H9 (cell line): ENCODE data around the gene WEE2. TPM values are rescaled to one million over a fixed set of nuclear protein-coding genes. Genes with fewer than 3 reads are reported as not detected.

Experiments used
- DNase-seq: peaks from one replicate; pipeline ENCODE4 v3.0.0-alpha.2; 2017
- H2AFZ ChIP-seq: one replicate; pipeline ENCODE4 v1.6.1; 2013; ENCODE audit warnings: mild to moderate bottlenecking, low read length, control low read depth, moderate library complexity
- H2AK5ac ChIP-seq: 2 replicates; pipeline ENCODE4 v1.6.1; 2013; ENCODE audit warnings: low read length, control low read depth, mixed read lengths; ENCODE audit not compliant: insufficient read length
- H2BK120ac ChIP-seq: one replicate; pipeline ENCODE4 v1.6.1; 2013; ENCODE audit warnings: low read depth, mild to moderate bottlenecking, low read length, control low read depth, inconsistent platforms; ENCODE audit not compliant: poor library complexity, severe bottlenecking
- H2BK12ac ChIP-seq: 2 replicates; pipeline ENCODE4 v1.6.1; 2013; ENCODE audit warnings: low read length, control low read depth, mixed read lengths, low read depth; ENCODE audit not compliant: insufficient read length
- H2BK15ac ChIP-seq: 2 replicates; pipeline ENCODE4 v1.6.1; 2013; ENCODE audit warnings: low read depth, low read length, control low read depth
- H2BK20ac ChIP-seq: one replicate; pipeline ENCODE4 v1.6.1; 2013; ENCODE audit warnings: low read depth, mild to moderate bottlenecking, low read length, control low read depth, inconsistent platforms; ENCODE audit not compliant: poor library complexity, severe bottlenecking
- H2BK5ac ChIP-seq: 2 replicates; pipeline ENCODE4 v1.6.1; 2013; ENCODE audit warnings: low read length, control low read depth, mixed read lengths; ENCODE audit not compliant: insufficient read length
- H3K14ac ChIP-seq: 2 replicates; pipeline ENCODE4 v1.6.1; 2013; ENCODE audit warnings: low read length, control low read depth; ENCODE audit not compliant: insufficient read depth
- H3K18ac ChIP-seq: 2 replicates; pipeline ENCODE4 v1.6.1; 2013; ENCODE audit warnings: low read depth, mild to moderate bottlenecking, mixed read lengths, low read length, control low read depth; ENCODE audit not compliant: insufficient read length
- H3K23ac ChIP-seq: 2 replicates; pipeline ENCODE4 v1.6.1; 2013; ENCODE audit warnings: low read length, control low read depth, mixed read lengths, low read depth; ENCODE audit not compliant: insufficient read length
- H3K23me2 ChIP-seq: 2 replicates; pipeline ENCODE4 v1.6.1; 2013; ENCODE audit warnings: low read depth, mild to moderate bottlenecking, mixed read lengths, low read length, control low read depth; ENCODE audit not compliant: insufficient read length, poor library complexity, severe bottlenecking
- H3K27ac ChIP-seq: 2 replicates; pipeline ENCODE4 v1.5.1; 2013; ENCODE audit warnings: low read length, control low read depth, mixed read lengths, low read depth; ENCODE audit not compliant: insufficient read length
- H3K27me3 ChIP-seq: 2 replicates; pipeline ENCODE4 v1.6.1; 2013; ENCODE audit warnings: low read length, control low read depth, inconsistent platforms; ENCODE audit not compliant: insufficient read depth
- H3K4ac ChIP-seq: 2 replicates; pipeline ENCODE4 v1.6.1; 2013; ENCODE audit warnings: low read depth, mild to moderate bottlenecking, control low read depth, inconsistent platforms, low read length, moderate library complexity
- H3K4me1 ChIP-seq: 2 replicates; pipeline ENCODE4 v1.6.1; 2013; ENCODE audit warnings: low read length, control low read depth, inconsistent platforms; ENCODE audit not compliant: insufficient read depth
- H3K4me2 ChIP-seq: 2 replicates; pipeline ENCODE4 v1.6.1; 2013; ENCODE audit warnings: low read length, control low read depth, mixed read lengths; ENCODE audit not compliant: insufficient read length, insufficient read depth
- H3K56ac ChIP-seq: 2 replicates; pipeline ENCODE4 v1.6.1; 2013; ENCODE audit warnings: low read depth, mild to moderate bottlenecking, mixed read lengths, low read length, control low read depth; ENCODE audit not compliant: insufficient read length
- H3K79me1 ChIP-seq: 2 replicates; pipeline ENCODE4 v1.6.1; 2013; ENCODE audit warnings: low read depth, mild to moderate bottlenecking, moderate library complexity, low read length, control low read depth, inconsistent platforms; ENCODE audit not compliant: insufficient read depth, poor library complexity, severe bottlenecking
- H3K79me2 ChIP-seq: 2 replicates; pipeline ENCODE4 v1.6.1; 2013; ENCODE audit warnings: low read length, control low read depth, inconsistent platforms; ENCODE audit not compliant: insufficient read depth
- H3K9ac ChIP-seq: 2 replicates; pipeline ENCODE4 v1.6.1; 2013; ENCODE audit warnings: low read length, control low read depth, mixed read lengths; ENCODE audit not compliant: insufficient read length; ENCODE audit errors: extremely low read depth
- H3K9me3 ChIP-seq: one replicate; pipeline ENCODE4 v1.6.1; 2013; ENCODE audit warnings: low read depth, low read length, inconsistent platforms; ENCODE audit not compliant: control insufficient read depth
- H3T11ph ChIP-seq: one replicate; pipeline ENCODE4 v1.6.1; 2013; ENCODE audit warnings: mild to moderate bottlenecking, low read length, control low read depth, inconsistent platforms
- H4K20me1 ChIP-seq: one replicate; pipeline ENCODE4 v1.6.1; 2013; ENCODE audit not compliant: control insufficient read depth, insufficient read length, insufficient read depth
- H4K5ac ChIP-seq: 2 replicates; pipeline ENCODE4 v1.6.1; 2013; ENCODE audit warnings: low read depth, mild to moderate bottlenecking, mixed read lengths, low read length, control low read depth; ENCODE audit not compliant: insufficient read length
- H4K8ac ChIP-seq: replicated peaks from 2 replicates; pipeline ENCODE4 v1.6.1; 2013; ENCODE audit warnings: low read length, control low read depth, mixed read lengths, low read depth; ENCODE audit not compliant: insufficient read length
- H4K91ac ChIP-seq: 2 replicates; pipeline ENCODE4 v1.6.1; 2013; ENCODE audit warnings: low read depth, mild to moderate bottlenecking, moderate library complexity, mixed read lengths, low read length, control low read depth; ENCODE audit not compliant: insufficient read length
- H3K27ac Mint-ChIP-seq, 3 experiments: 2 replicates in 2 of 3; 3 replicates in 1 of 3; pipeline ENCODE4 v1.8.0; 2020 to 2021; ENCODE audit warnings: mixed read lengths in 3 of 3, mild to moderate bottlenecking in 1 of 3, moderate library complexity in 1 of 3
- H3K27me3 Mint-ChIP-seq: 2 replicates; pipeline ENCODE4 v1.8.0; 2021; ENCODE audit warnings: low read depth, mild to moderate bottlenecking, moderate library complexity, mixed read lengths
- H3K36me3 Mint-ChIP-seq, 3 experiments: 2 replicates in 2 of 3; 3 replicates in 1 of 3; pipeline ENCODE4 v1.8.0; 2020 to 2021; ENCODE audit warnings: low read depth in 3 of 3, mixed read lengths in 3 of 3; ENCODE audit not compliant: insufficient read depth in 1 of 3
- H3K4me1 Mint-ChIP-seq, 2 experiments: 2 replicates each; pipeline ENCODE4 v1.8.0; 2020; ENCODE audit warnings: mixed read lengths in 2 of 2
- H3K4me3 Mint-ChIP-seq, 2 experiments: 2 replicates in 1 of 2; 3 replicates in 1 of 2; pipeline ENCODE4 v1.8.0; 2020 to 2021; ENCODE audit warnings: mild to moderate bottlenecking in 2 of 2, mixed read lengths in 2 of 2, moderate library complexity in 1 of 2
- H3K9me3 Mint-ChIP-seq, 2 experiments: 2 replicates in 1 of 2; 3 replicates in 1 of 2; pipeline ENCODE4 v1.8.0; 2020; ENCODE audit warnings: mild to moderate bottlenecking in 2 of 2, mixed read lengths in 2 of 2, moderate library complexity in 1 of 2
- CTCF ChIP-seq: fragments of 200-600 bp; sonication (generic); conservative IDR thresholded peaks from 3 replicates; pipeline ENCODE4 v1.8.0; 2021; ENCODE audit warnings: antibody characterized with exemption, mild to moderate bottlenecking
- WGBS: extraction: QIAGEN DNeasy Blood & Tissue Kit; methylation state at CpG from one replicate; pipeline ENCODE4 v1.1.7; 2013; ENCODE audit warnings: missing lambda C conversion rate, low lambda C conversion rate, mixed read lengths; ENCODE audit not compliant: insufficient read length; ENCODE audit errors: extremely low coverage; 5-methylcytosine and 5-hydroxymethylcytosine counted together
- total RNA-seq: library from RNA; stranded (reverse); gene quantifications from 2 replicates; pipeline ENCODE4 v1.2.1, GENCODE V29; 2021

WEE2 gene
- total RNA-seq, 1 experiment from 2014 or later = not detected

- Histone ChIP-seq H2AFZ (no peak overlapping the region), H3K56ac (no peak overlapping the region), H4K8ac (no peak overlapping the region), H3K27me3 (no peaks in the 10 kb centered on the region), H3K23ac (no peak overlapping the region), H2BK120ac (no peak overlapping the region), H3K79me2 (no peaks in the 10 kb centered on the region), H3K9me3 (no peaks in the 10 kb centered on the region), H3K79me1 (no peaks in the 10 kb centered on the region), H3K4ac (no peak overlapping the region), H4K5ac (no peak overlapping the region), H3K14ac (no peak overlapping the region), H3K27ac (no peak overlapping the region), H4K20me1 (peaks cover 2% of the 10 kb centered on the region), H2BK15ac (no peak overlapping the region), H3K4me2 (no peak overlapping the region), H4K91ac (no peak overlapping the region), H3K9ac (no peak overlapping the region), H3K23me2 (no peaks in the 10 kb centered on the region), H2BK20ac (no peak overlapping the region), H2BK5ac (no peak overlapping the region), H2AK5ac (no peak overlapping the region), H3K4me1 (peaks cover 8% of the 10 kb centered on the region; the same call in 1 of the 2 replicates), H3K18ac (no peak overlapping the region), H2BK12ac (no peak overlapping the region), H3T11ph (no peak overlapping the region)
- no peak for DNase-seq
- H3K9me3 Mint-ChIP-seq = no peaks in the 10 kb centered on the region
- H3K27ac Mint-ChIP-seq = no peak overlapping the region
- WGBS = no CpG with 5 or more reads among the region's 5 CpGs
- no peak overlapping the region for H3K4me3 Mint-ChIP-seq
- TF ChIP-seq CTCF = no peak
- peaks cover 2% of the 10 kb centered on the region; the same call in 1 of the 2 replicates for H3K27me3 Mint-ChIP-seq
- peaks cover 32 to 37% of the 10 kb centered on the region in 2 experiments for H3K4me1 Mint-ChIP-seq
- H3K36me3 Mint-ChIP-seq = no peaks in the 10 kb centered on the region
These were observed 4.6 kb downstream of the WEE2 start for GRCh38 chr7:141712603-141713255.
